ENCODE results near the gene TMEM247.

The TMEM247 gene

GRCh38 chr2:46458763-46459500, 20.4 kb upstream of the TMEM247 start:
- ATAC-seq: no peak
- TF ChIP-seq CREB5 (CRISPR knock-in tag; IDR thresholded peaks at IDR 0.05; ENCODE audit: low read depth): no peak
- no peak for TF ChIP-seq POU6F1 (CRISPR knock-in tag; IDR thresholded peaks at IDR 0.05; ENCODE audit: borderline replicate concordance, low read depth)
- no peak for TF ChIP-seq ARNTL (CRISPR knock-in tag; IDR thresholded peaks at IDR 0.05; ENCODE audit: borderline replicate concordance, low read depth)
- TF ChIP-seq PPARA (CRISPR knock-in tag; IDR thresholded peaks at IDR 0.05; ENCODE audit: borderline replicate concordance): no peak
- no peak for TF ChIP-seq CSRNP3 (CRISPR knock-in tag; IDR thresholded peaks at IDR 0.05)
- TF ChIP-seq ZNF70 (CRISPR knock-in tag; IDR thresholded peaks at IDR 0.05): no peak
- no peak for TF ChIP-seq TOX (CRISPR knock-in tag; IDR thresholded peaks at IDR 0.05; ENCODE audit: borderline replicate concordance)
- no peak for TF ChIP-seq PATZ1 (CRISPR knock-in tag; IDR thresholded peaks at IDR 0.05; ENCODE audit: borderline replicate concordance)
- TF ChIP-seq TCF4 (CRISPR knock-in tag; IDR thresholded peaks at IDR 0.05; ENCODE audit: borderline replicate concordance): no peak
- no peak for TF ChIP-seq TSHZ2 (CRISPR knock-in tag; IDR thresholded peaks at IDR 0.05)
- no peak for TF ChIP-seq OSR1 (CRISPR knock-in tag; IDR thresholded peaks at IDR 0.05)
- TF ChIP-seq ZNF8 (CRISPR knock-in tag; IDR thresholded peaks at IDR 0.05): no peak
- no peak for TF ChIP-seq SNAI2 (CRISPR knock-in tag; IDR thresholded peaks at IDR 0.05)
- no peak for TF ChIP-seq CSDC2 (CRISPR knock-in tag; IDR thresholded peaks at IDR 0.05)
- TF ChIP-seq BACH2 (CRISPR knock-in tag; IDR thresholded peaks at IDR 0.05; ENCODE audit: borderline replicate concordance): no peak
- TF ChIP-seq GLIS3 (CRISPR knock-in tag; IDR thresholded peaks at IDR 0.05): no peak
- no peak for TF ChIP-seq ZNF565 (CRISPR knock-in tag; conservative IDR thresholded peaks at IDR 0.05; ENCODE audit: low read depth)
- no peak for TF ChIP-seq ESRRG (CRISPR knock-in tag; IDR thresholded peaks at IDR 0.05)
- TF ChIP-seq ISL1 (CRISPR knock-in tag; IDR thresholded peaks at IDR 0.05): no peak

GRCh38 chr2:46459694-46460093, 19.7 kb upstream of the TMEM247 start:
- no peak for ATAC-seq
- no peak for TF ChIP-seq ZNF565 (CRISPR knock-in tag; conservative IDR thresholded peaks at IDR 0.05; ENCODE audit: low read depth)
- TF ChIP-seq GLIS3 (CRISPR knock-in tag; IDR thresholded peaks at IDR 0.05): no peak
- no peak for TF ChIP-seq CSDC2 (CRISPR knock-in tag; IDR thresholded peaks at IDR 0.05)
- no peak for TF ChIP-seq TSHZ2 (CRISPR knock-in tag; IDR thresholded peaks at IDR 0.05)
- no peak for TF ChIP-seq TCF4 (CRISPR knock-in tag; IDR thresholded peaks at IDR 0.05; ENCODE audit: borderline replicate concordance)
- TF ChIP-seq ARNTL (CRISPR knock-in tag; IDR thresholded peaks at IDR 0.05; ENCODE audit: borderline replicate concordance, low read depth): no peak
- no peak for TF ChIP-seq ZC3H10 (CRISPR knock-in tag; IDR thresholded peaks at IDR 0.05)
- no peak for TF ChIP-seq RARB (CRISPR knock-in tag; IDR thresholded peaks at IDR 0.05)
- no peak for TF ChIP-seq TOX (CRISPR knock-in tag; IDR thresholded peaks at IDR 0.05; ENCODE audit: borderline replicate concordance)
